Endothelial cell of hepatic sinusoid (primary cell): ENCODE measurements around the gene KRTAP5-2.
"Not testable (repeated sequence)": the region's sequence is repeated elsewhere in the genome, so short reads cannot be mapped to it uniquely, and the experiment has no call there.

Source experiments
- in situ Hi-C: cut with HindIII; loops from 2 replicates; pipeline ENCODE4 v1.10.0; 2017; ENCODE audit warnings: low sequenced_read_pairs

Gene KRTAP5-2

GRCh38 chr11:1628506-1629325 lies 30.6 kb upstream of the KRTAP5-2 start:
- in situ Hi-C loops = no loop called here

GRCh38 chr11:1625541-1625940 lies 27.4 kb upstream of the KRTAP5-2 start:
- in situ Hi-C loops = no loop called here

- in situ Hi-C loops = no loop called here
These were observed 26.5 kb upstream of the KRTAP5-2 start for GRCh38 chr11:1624621-1625020.

GRCh38 chr11:1623716-1624115 lies 25.6 kb upstream of the KRTAP5-2 start:
- in situ Hi-C loops = no loop called here

- in situ Hi-C loops = no loop called here
These were observed 24.0 kb upstream of the KRTAP5-2 start, which contains the start of gene KRTAP5-4 for GRCh38 chr11:1622086-1622485. TSS of gene KRTAP5-4 (minus strand) at chr11:1622138. CDS start at chr11:1622093, 45 bp downstream.

- in situ Hi-C loops = no loop called here
These were observed 21.4 kb upstream of the KRTAP5-2 start for GRCh38 chr11:1619449-1619848.

- in situ Hi-C loops = no loop called here
These were observed 20.1 kb upstream of the KRTAP5-2 start for GRCh38 chr11:1618231-1618630.

- in situ Hi-C loops = no loop called here
These were observed 10.3 kb upstream of the KRTAP5-2 start, which contains the start of gene KRTAP5-3 for GRCh38 chr11:1608363-1608762. TSS of gene KRTAP5-3 (minus strand) at chr11:1608463. CDS start at chr11:1608385, 78 bp downstream.

- in situ Hi-C loops = not testable (repeated sequence)
These were observed 9.8 kb upstream of the KRTAP5-2 start for GRCh38 chr11:1607901-1608300.

GRCh38 chr11:1607156-1607845 lies 9.2 kb upstream of the KRTAP5-2 start:
- in situ Hi-C loops = not testable (repeated sequence)

- in situ Hi-C loops = not testable (repeated sequence)
These were observed 7.8 kb upstream of the KRTAP5-2 start for GRCh38 chr11:1605923-1606322.

- in situ Hi-C loops = no loop called here
These were observed 6.6 kb upstream of the KRTAP5-2 start for GRCh38 chr11:1604711-1605110.

- in situ Hi-C loops = no loop called here
These were observed 6.1 kb upstream of the KRTAP5-2 start for GRCh38 chr11:1604181-1604580.

GRCh38 chr11:1603629-1604028 lies 5.5 kb upstream of the KRTAP5-2 start:
- in situ Hi-C loops = no loop called here

GRCh38 chr11:1601663-1602062 lies 3.6 kb upstream of the KRTAP5-2 start:
- in situ Hi-C loops = not testable (repeated sequence)

GRCh38 chr11:1600626-1601025 lies 2.5 kb upstream of the KRTAP5-2 start:
- in situ Hi-C loops = no loop called here

GRCh38 chr11:1598816-1599215 lies 722 bp upstream of the KRTAP5-2 start:
- in situ Hi-C loops = no loop called here

- in situ Hi-C loops = not testable (repeated sequence)
These were observed 312 bp upstream of the KRTAP5-2 start for GRCh38 chr11:1598406-1598805.

GRCh38 chr11:1597331-1597993 lies 632 bp downstream of the KRTAP5-2 start:
- in situ Hi-C loops = no loop called here

- in situ Hi-C loops = not testable (repeated sequence)
These were observed 1.4 kb downstream of the KRTAP5-2 start for GRCh38 chr11:1596576-1597121.

GRCh38 chr11:1595994-1596575 lies 2.0 kb downstream of the KRTAP5-2 start:
- in situ Hi-C loops = not testable (repeated sequence)
